ENCODE measurements around the gene STAB1.

- no peak for TF ChIP-seq CTCF (IDR thresholded peaks at IDR 0.05)
- no peak for TF ChIP-seq POLR2A (IDR thresholded peaks at IDR 0.05)
These were observed 24.5 kb downstream of the STAB1 start for GRCh38 chr3:52519445-52520140.
